GM23338 (cell line): ENCODE measurements around the gene AMBRA1. TPM values are rescaled to one million over a fixed set of nuclear protein-coding genes. Genes with fewer than 3 reads are reported as not detected.

ENCODE experiments used
- ATAC-seq: fragments of 200-7000 bp; cut with Tn5 transposase; 3 replicates; pipeline ENCODE4 v1.9.1; 2020
- DNase-seq: peaks from one replicate; pipeline ENCODE4 v3.0.0-alpha.2; 2015; ENCODE audit warnings: low spot score
- H2AFZ ChIP-seq: fragments of 200-600 bp; sonication (generic); 2 replicates; pipeline ENCODE4 v1.8.0; 2016; ENCODE audit warnings: antibody characterized with exemption, mild to moderate bottlenecking, moderate library complexity
- H3F3A ChIP-seq: fragments of 200-600 bp; sonication (generic); replicated peaks from 2 replicates; pipeline ENCODE4 v1.8.0; 2017; ENCODE audit warnings: antibody characterized with exemption, mixed run types, low read depth
- H3K27ac ChIP-seq: fragments of 200-600 bp; sonication (generic); 2 replicates; pipeline ENCODE4 v1.6.1; 2016; ENCODE audit warnings: low read depth
- H3K27me3 ChIP-seq: fragments of 200-600 bp; sonication (generic); 2 replicates; pipeline ENCODE4 v1.8.0; 2016; ENCODE audit warnings: mild to moderate bottlenecking, mixed run types, moderate library complexity; ENCODE audit not compliant: insufficient read depth
- H3K36me3 ChIP-seq: fragments of 200-600 bp; sonication (generic); 2 replicates; pipeline ENCODE4 v1.8.0; 2016; ENCODE audit warnings: mild to moderate bottlenecking; ENCODE audit not compliant: insufficient read depth
- H3K4me1 ChIP-seq: fragments of 200-600 bp; sonication (generic); 2 replicates; pipeline ENCODE4 v1.8.0; 2016; ENCODE audit warnings: mild to moderate bottlenecking, moderate library complexity; ENCODE audit not compliant: insufficient read depth
- H3K4me2 ChIP-seq: fragments of 200-600 bp; sonication (generic); 2 replicates; pipeline ENCODE4 v1.7.1; 2017; ENCODE audit warnings: mixed run types
- H3K4me3 ChIP-seq: fragments of 200-600 bp; sonication (generic); 2 replicates; pipeline ENCODE4 v1.6.1; 2016; ENCODE audit warnings: mixed run types
- H3K79me2 ChIP-seq: fragments of 200-600 bp; sonication (generic); replicated peaks from 2 replicates; pipeline ENCODE4 v1.8.0; 2017; ENCODE audit warnings: mild to moderate bottlenecking; ENCODE audit not compliant: insufficient read depth
- H3K9me2 ChIP-seq: fragments of 200-600 bp; sonication (generic); 2 replicates; pipeline ENCODE4 v1.8.0; 2017; ENCODE audit not compliant: insufficient read depth
- H4K20me1 ChIP-seq: fragments of 200-600 bp; sonication (generic); replicated peaks from 2 replicates; pipeline ENCODE4 v1.8.0; 2017; ENCODE audit warnings: mild to moderate bottlenecking; ENCODE audit not compliant: insufficient read depth
- H3K27ac Mint-ChIP-seq: 2 replicates; pipeline ENCODE4 v1.8.0; 2020; ENCODE audit warnings: inconsistent platforms, mild to moderate bottlenecking, moderate library complexity, mixed read lengths
- H3K27me3 Mint-ChIP-seq: 3 replicates; pipeline ENCODE4 v1.8.0; 2022; ENCODE audit warnings: low read depth, mild to moderate bottlenecking, moderate library complexity, mixed read lengths, inconsistent platforms; ENCODE audit not compliant: insufficient read depth, poor library complexity
- H3K36me3 Mint-ChIP-seq: 3 replicates; pipeline ENCODE4 v1.8.0; 2021; ENCODE audit warnings: low read depth, mild to moderate bottlenecking, inconsistent platforms, moderate library complexity, mixed read lengths
- H3K4me1 Mint-ChIP-seq: 3 replicates; pipeline ENCODE4 v1.8.0; 2020; ENCODE audit warnings: mild to moderate bottlenecking, inconsistent platforms, mixed read lengths
- H3K4me3 Mint-ChIP-seq: 3 replicates; pipeline ENCODE4 v1.8.0; 2021; ENCODE audit warnings: moderate library complexity, mild to moderate bottlenecking, inconsistent platforms, mixed read lengths
- H3K9me3 Mint-ChIP-seq: 3 replicates; pipeline ENCODE4 v1.8.0; 2020; ENCODE audit warnings: moderate library complexity, mild to moderate bottlenecking, inconsistent platforms, mixed read lengths
- CREB1 ChIP-seq: fragments of 250-450 bp; sonication (Bioruptor Pico); IDR thresholded peaks from 2 replicates; pipeline ENCODE4 v1.5.0; 2020; ENCODE audit warnings: low read depth, mild to moderate bottlenecking, moderate library complexity
- ETS1 ChIP-seq: IDR thresholded peaks from 2 replicates; pipeline ENCODE4 v1.6.1; 2016; ENCODE audit warnings: antibody characterized with exemption
- EZH2phosphoT487 ChIP-seq: fragments of 200-600 bp; sonication (generic); IDR thresholded peaks from one replicate; pipeline ENCODE4 v1.8.1; 2018; ENCODE audit warnings: antibody characterized with exemption; ENCODE audit not compliant: unreplicated experiment
- JUNB ChIP-seq: IDR thresholded peaks from one replicate; pipeline ENCODE4 v1.6.1; 2016; ENCODE audit warnings: antibody characterized with exemption; ENCODE audit not compliant: unreplicated experiment
- NANOG ChIP-seq: IDR thresholded peaks from 2 replicates; pipeline ENCODE4 v1.6.1; 2016; ENCODE audit warnings: antibody characterized with exemption, borderline replicate concordance
- POLR2AphosphoS5 ChIP-seq: IDR thresholded peaks from 2 replicates; pipeline ENCODE4 v1.6.1; 2016; ENCODE audit warnings: antibody characterized with exemption, low read depth
- STAT1 ChIP-seq: IDR thresholded peaks from one replicate; pipeline ENCODE4 v1.6.1; 2016; ENCODE audit warnings: antibody characterized with exemption; ENCODE audit not compliant: unreplicated experiment
- ZNF114 ChIP-seq: fragments of 250-450 bp; sonication (Bioruptor Pico); IDR thresholded peaks from 2 replicates; pipeline ENCODE4 v1.5.0; 2020; ENCODE audit warnings: mild to moderate bottlenecking, moderate library complexity
- ZNF331 ChIP-seq: fragments of 250-450 bp; sonication (Bioruptor Pico); IDR thresholded peaks from 2 replicates; pipeline ENCODE4 v1.5.0; 2020; ENCODE audit warnings: low read depth, mild to moderate bottlenecking, moderate library complexity
- polyA plus RNA-seq: library from polyadenylated mRNA; unstranded; fragments of >200 nt; fragmentation: Nextera tagmentation; extraction: Ambion mirVana; gene quantifications from 2 replicates; pipeline ENCODE4 v1.2.1, GENCODE V29; 2016
- total RNA-seq: library from RNA; depleted of rRNA; stranded (reverse); fragments of >200 nt; shearing (Covaris generic); gene quantifications from 2 replicates; pipeline ENCODE4 v1.2.3, GENCODE V29; 2014
- TF ChIP-seq, protein P1 (sequence below): fragments of 250-450 bp; sonication (Bioruptor Pico); IDR thresholded peaks from 2 replicates; pipeline ENCODE4 v1.5.0; 2020; ENCODE audit warnings: mild to moderate bottlenecking, moderate library complexity

AMBRA1 gene
- total and polyA plus RNA-seq, 2 experiments from 2014 or later: 8.3 to 34.8 TPM

DNA sequence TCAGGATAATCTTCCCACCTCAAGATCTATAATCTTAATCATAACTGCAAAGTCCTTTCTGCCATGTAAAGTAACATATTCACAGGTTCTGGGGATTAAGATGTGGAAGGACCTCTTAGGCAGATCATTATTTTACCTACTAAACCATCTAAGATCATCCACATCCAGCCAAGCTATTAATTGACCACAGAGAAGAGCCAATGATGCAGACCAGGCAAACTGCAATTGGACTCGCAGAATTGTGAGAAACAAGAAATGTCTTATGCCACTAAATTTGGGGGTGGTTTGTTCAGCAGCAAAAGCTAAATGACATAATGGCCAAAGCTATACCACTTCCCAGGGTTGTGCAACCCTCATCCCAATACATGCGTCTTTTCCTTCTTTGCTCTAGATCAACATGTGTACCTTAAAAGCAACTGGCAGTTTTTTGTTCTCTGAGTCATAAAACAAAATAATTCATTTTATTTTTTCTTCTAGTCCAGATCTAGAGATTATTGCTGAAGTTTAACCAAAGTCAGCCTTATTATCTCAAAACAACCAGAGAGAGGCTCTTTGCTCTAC lies 113.6 kb downstream of the AMBRA1 start (continued):
- TF ChIP-seq, protein P1, sequence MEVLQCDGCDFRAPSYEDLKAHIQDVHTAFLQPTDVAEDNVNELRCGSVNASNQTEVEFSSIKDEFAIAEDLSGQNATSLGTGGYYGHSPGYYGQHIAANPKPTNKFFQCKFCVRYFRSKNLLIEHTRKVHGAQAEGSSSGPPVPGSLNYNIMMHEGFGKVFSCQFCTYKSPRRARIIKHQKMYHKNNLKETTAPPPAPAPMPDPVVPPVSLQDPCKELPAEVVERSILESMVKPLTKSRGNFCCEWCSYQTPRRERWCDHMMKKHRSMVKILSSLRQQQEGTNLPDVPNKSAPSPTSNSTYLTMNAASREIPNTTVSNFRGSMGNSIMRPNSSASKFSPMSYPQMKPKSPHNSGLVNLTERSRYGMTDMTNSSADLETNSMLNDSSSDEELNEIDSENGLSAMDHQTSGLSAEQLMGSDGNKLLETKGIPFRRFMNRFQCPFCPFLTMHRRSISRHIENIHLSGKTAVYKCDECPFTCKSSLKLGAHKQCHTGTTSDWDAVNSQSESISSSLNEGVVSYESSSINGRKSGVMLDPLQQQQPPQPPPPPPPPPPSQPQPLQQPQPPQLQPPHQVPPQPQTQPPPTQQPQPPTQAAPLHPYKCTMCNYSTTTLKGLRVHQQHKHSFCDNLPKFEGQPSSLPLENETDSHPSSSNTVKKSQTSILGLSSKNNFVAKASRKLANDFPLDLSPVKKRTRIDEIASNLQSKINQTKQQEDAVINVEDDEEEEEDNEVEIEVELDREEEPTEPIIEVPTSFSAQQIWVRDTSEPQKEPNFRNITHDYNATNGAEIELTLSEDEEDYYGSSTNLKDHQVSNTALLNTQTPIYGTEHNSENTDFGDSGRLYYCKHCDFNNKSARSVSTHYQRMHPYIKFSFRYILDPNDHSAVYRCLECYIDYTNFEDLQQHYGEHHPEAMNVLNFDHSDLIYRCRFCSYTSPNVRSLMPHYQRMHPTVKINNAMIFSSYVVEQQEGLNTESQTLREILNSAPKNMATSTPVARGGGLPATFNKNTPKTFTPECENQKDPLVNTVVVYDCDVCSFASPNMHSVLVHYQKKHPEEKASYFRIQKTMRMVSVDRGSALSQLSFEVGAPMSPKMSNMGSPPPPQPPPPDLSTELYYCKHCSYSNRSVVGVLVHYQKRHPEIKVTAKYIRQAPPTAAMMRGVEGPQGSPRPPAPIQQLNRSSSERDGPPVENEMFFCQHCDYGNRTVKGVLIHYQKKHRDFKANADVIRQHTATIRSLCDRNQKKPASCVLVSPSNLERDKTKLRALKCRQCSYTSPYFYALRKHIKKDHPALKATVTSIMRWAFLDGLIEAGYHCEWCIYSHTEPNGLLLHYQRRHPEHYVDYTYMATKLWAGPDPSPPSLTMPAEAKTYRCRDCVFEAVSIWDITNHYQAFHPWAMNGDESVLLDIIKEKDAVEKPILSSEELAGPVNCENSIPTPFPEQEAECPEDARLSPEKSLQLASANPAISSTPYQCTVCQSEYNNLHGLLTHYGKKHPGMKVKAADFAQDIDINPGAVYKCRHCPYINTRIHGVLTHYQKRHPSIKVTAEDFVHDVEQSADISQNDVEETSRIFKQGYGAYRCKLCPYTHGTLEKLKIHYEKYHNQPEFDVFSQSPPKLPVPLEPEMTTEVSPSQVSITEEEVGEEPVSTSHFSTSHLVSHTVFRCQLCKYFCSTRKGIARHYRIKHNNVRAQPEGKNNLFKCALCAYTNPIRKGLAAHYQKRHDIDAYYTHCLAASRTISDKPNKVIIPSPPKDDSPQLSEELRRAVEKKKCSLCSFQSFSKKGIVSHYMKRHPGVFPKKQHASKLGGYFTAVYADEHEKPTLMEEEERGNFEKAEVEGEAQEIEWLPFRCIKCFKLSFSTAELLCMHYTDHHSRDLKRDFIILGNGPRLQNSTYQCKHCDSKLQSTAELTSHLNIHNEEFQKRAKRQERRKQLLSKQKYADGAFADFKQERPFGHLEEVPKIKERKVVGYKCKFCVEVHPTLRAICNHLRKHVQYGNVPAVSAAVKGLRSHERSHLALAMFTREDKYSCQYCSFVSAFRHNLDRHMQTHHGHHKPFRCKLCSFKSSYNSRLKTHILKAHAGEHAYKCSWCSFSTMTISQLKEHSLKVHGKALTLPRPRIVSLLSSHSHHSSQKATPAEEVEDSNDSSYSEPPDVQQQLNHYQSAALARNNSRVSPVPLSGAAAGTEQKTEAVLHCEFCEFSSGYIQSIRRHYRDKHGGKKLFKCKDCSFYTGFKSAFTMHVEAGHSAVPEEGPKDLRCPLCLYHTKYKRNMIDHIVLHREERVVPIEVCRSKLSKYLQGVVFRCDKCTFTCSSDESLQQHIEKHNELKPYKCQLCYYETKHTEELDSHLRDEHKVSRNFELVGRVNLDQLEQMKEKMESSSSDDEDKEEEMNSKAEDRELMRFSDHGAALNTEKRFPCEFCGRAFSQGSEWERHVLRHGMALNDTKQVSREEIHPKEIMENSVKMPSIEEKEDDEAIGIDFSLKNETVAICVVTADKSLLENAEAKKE: no peak
- no peak for TF ChIP-seq CREB1 (CRISPR knock-in tag)
- TF ChIP-seq POLR2AphosphoS5: no peak
- TF ChIP-seq ZNF114: no peak
- no peak for TF ChIP-seq NANOG
- no peak for TF ChIP-seq EZH2phosphoT487
- no peak for TF ChIP-seq JUNB
- no peak for TF ChIP-seq STAT1

DNA sequence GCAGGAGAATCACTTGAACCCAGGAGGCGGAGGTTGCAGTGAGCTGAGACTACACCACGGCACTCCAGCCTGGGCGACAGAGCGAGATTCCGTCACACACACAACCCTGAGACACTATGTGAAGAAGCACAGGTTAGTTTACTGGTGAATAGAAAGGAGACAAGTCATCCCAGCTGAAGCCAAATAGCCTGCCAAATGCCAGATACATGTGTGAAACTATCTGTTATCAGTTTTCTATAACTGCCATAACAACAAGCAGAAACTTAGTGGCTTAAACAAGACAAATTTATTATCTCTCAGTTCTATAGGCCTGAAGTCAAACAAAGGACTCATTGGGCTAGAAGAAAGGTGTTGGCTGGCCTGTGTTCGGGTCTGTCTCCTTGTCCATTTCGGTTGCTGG lies 114.2 kb downstream of the AMBRA1 start:
- H4K20me1 ChIP-seq: peaks cover 11% of the 10 kb centered on the region
- DNase-seq (no peak), ATAC-seq (no peak)
- Mint-ChIP-seq H3K4me1 (peaks cover 7% of the 10 kb centered on the region), H3K36me3 (no peaks in the 10 kb centered on the region), H3K9me3 (no peaks in the 10 kb centered on the region), H3K4me3 (no peak overlapping the region), H3K27ac (no peak overlapping the region), H3K27me3 (no peaks in the 10 kb centered on the region)
- H3K36me3 ChIP-seq: no peaks in the 10 kb centered on the region
- no peaks in the 10 kb centered on the region for H3F3A ChIP-seq
- H2AFZ ChIP-seq: no peak overlapping the region
- no peaks in the 10 kb centered on the region for H3K9me2 ChIP-seq
- H3K4me2 ChIP-seq: no peak overlapping the region
- TF ChIP-seq ZNF331 (CRISPR knock-in tag) (no peak), ETS1 (no peak), STAT1 (no peak), EZH2phosphoT487 (no peak)
- no peak overlapping the region for H3K4me3 ChIP-seq
- peaks cover under 1% of the 10 kb centered on the region; the same call in 1 of the 2 replicates for H3K79me2 ChIP-seq
- H3K27me3 ChIP-seq: no peaks in the 10 kb centered on the region
- no peak overlapping the region for H3K27ac ChIP-seq
- 0 out of 2 replicates have a peak, but pooled peaks cover 4% of the 10 kb centered on the region for H3K4me1 ChIP-seq
